NB4 (cell line): Measurements from ENCODE around the gene FANCB.

Experiments used
- DNase-seq: peaks from one replicate; pipeline ENCODE4 v3.0.0; 2010; ENCODE audit warnings: low read depth
- H3K4me3 ChIP-seq: one replicate; pipeline ENCODE4 v1.5.1; 2011; ENCODE audit warnings: mild to moderate bottlenecking, low read depth, low read length, moderate library complexity
- MYC ChIP-seq: IDR thresholded peaks from 2 replicates; pipeline ENCODE4 v1.6.1; 2011; ENCODE audit warnings: low read depth, low read length
- POLR2A ChIP-seq: IDR thresholded peaks from 2 replicates; pipeline ENCODE4 v1.6.1; 2011; ENCODE audit warnings: mild to moderate bottlenecking; ENCODE audit not compliant: insufficient read length; ENCODE audit errors: extremely low read depth
- TF ChIP-seq, protein P1 (sequence below): IDR thresholded peaks from one replicate; pipeline ENCODE4 v1.5.1; 2012; ENCODE audit warnings: low read depth, low read length
- TF ChIP-seq, protein P2 (sequence below): IDR thresholded peaks from 2 replicates; pipeline ENCODE4 v1.6.1; 2011; ENCODE audit warnings: low read depth, low read length

Gene FANCB

DNA sequence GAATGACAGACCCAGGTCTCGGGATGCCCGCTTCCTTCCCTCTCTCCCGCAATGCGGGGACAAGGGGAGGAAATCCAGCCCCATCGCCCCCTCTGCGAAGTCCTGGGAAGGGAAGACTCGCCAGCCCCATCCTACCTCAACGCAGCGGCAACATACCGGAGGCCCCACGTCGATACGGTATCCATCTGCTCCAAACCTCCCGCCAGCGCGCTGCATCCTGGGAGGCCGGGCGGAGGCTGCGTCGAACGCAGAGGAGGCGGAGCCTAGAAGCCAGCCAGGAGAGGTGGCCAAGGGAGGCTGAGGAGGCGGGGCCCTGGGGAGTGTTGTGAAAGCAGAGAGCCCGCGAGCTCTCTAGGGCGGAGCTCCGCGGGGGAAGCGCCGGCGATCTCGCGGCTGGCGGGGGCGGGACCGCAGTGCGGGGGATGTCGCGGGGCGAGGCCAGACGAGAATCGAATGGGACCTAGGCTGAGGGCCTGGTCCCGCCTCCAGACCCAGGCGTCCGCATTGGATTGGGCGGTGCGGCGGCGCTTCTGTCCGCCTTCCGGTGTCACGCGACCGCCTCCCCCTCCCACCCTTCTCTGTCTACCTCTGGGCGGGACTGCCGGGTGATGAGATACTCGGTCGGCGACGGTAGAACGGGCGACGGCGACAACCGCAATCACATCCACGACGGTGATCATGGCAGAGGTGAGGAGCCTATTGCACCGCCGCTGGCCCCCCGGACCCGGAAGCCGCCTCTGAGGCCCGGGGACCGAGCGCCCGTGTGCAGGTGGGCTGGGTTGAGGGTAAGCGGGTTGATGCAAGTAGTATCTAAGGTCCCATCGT, at the start of gene FANCB, which contains the start of gene MOSPD2:
FANCB (minus strand) TSS at position 219 of the 825 bp plus-strand sequence. CDS start 7,559 bp downstream, outside the sequence.
MOSPD2 (plus strand) TSS at position 571 of the 825 bp plus-strand sequence; CDS start at position 679, 108 bp downstream.
- TF ChIP-seq, protein P1, sequence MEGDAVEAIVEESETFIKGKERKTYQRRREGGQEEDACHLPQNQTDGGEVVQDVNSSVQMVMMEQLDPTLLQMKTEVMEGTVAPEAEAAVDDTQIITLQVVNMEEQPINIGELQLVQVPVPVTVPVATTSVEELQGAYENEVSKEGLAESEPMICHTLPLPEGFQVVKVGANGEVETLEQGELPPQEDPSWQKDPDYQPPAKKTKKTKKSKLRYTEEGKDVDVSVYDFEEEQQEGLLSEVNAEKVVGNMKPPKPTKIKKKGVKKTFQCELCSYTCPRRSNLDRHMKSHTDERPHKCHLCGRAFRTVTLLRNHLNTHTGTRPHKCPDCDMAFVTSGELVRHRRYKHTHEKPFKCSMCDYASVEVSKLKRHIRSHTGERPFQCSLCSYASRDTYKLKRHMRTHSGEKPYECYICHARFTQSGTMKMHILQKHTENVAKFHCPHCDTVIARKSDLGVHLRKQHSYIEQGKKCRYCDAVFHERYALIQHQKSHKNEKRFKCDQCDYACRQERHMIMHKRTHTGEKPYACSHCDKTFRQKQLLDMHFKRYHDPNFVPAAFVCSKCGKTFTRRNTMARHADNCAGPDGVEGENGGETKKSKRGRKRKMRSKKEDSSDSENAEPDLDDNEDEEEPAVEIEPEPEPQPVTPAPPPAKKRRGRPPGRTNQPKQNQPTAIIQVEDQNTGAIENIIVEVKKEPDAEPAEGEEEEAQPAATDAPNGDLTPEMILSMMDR, result no peak
- TF ChIP-seq, protein P2, sequence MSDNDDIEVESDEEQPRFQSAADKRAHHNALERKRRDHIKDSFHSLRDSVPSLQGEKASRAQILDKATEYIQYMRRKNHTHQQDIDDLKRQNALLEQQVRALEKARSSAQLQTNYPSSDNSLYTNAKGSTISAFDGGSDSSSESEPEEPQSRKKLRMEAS, result 0 out of 2 replicates have a peak, but pooled peaks have one; percentile 21
- TF ChIP-seq MYC (peak; percentile 9; the same call in 1 of the 2 replicates), POLR2A (peak; percentile 71)
- peak; percentile 95 for DNase-seq
- peak within 1 kb of the TSS; percentile 93 for H3K4me3 ChIP-seq

DNA sequence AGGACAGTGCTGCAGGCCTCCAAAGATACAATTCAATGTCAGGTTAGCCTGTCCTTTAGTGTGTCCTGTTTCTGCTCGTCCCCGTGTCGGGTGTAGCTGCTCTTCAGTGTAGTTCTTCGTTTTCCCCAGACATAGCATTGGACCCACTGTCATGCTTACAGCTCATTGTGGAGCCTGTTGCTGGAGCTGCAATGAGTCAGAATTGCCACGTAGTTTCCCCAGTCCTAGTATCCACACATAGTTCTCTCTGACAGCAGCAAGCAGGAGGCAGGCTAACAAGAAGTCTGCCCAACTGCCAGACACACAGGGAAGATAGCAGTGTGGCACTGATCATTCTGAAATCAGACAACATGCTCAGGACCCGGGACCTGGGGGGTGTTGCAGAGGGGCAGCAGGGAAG, 49.6 kb upstream of the FANCB start:
- H3K4me3 ChIP-seq, result no peak overlapping the region
- no peak for DNase-seq
- no peak for TF ChIP-seq MYC
- TF ChIP-seq, protein P2, result no peak
- no peak for TF ChIP-seq POLR2A
- TF ChIP-seq, protein P1, result no peak

DNA sequence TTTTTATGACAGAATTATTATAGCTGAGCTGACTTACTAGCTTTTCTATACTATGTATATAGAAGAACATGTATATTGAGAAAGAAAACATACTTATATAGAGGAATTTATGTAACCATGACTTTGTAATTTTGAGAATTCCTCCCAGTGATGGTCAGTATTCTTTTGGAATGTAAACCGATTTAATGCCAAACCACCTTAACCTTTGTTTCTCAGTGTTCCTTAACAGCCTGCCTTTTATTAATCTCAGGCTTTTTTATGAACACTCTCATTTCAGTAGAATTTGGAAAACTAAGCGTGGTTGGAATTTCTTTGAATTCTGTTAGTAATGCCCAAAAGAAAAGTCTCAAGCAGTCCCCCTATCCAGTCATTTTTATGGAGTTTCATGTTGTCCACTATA, 47.3 kb upstream of the FANCB start:
- TF ChIP-seq MYC (no peak), POLR2A (no peak)
- TF ChIP-seq, protein P2, result no peak
- TF ChIP-seq, protein P1, result no peak
- DNase-seq, result no peak
- no peak overlapping the region for H3K4me3 ChIP-seq

DNA sequence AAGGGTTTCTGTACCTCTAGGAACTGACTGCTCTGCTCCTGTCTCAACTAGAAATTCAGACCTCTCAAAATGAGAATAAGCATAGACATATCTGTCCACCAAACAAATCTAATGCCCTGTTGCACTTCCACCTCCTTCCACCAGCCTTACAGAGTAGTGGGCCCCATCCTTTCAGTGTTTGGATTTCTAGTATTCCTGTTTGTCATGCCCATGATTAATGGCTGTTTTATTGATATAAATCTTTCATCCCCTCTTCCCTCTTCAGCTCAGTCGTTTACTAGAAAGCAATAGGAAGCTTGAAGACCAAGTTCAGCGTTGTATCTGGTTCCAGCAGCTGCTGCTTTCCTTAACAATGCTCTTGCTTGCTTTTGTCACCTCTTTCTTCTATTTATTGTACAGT, 46.5 kb upstream of the FANCB start:
- no peak overlapping the region for H3K4me3 ChIP-seq
- TF ChIP-seq POLR2A (no peak), MYC (no peak)
- TF ChIP-seq, protein P1, result no peak
- TF ChIP-seq, protein P2, result no peak
- no peak for DNase-seq

DNA sequence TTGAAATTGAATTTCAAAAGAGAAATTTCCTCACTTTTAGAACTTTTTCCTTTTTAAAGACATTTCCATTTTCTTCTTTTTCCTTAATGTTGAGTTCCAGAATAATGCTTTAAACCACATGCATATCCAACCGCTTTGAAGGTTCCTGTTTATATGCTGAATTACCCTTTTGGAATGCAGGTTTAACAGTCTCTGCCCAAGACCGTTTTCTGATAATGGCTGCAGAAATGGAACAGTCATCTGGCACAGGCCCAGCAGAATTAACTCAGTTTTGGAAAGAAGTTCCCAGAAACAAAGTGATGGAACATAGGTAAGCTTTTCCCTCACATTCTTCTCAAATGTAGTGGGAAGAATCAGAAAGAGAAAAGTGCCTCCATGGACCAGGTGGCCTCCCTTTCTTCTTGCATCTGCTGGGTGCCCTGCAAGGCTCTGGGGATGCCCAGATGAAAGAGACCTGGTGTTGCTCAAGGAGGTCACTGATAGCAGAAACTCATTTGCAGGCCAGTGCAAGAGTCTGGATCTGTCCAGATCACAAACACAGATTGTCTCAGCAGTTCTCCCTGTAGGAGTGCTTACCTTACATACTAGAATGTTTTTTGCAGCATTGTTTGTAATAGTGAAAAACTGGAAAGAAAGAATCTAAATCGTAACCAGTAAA, 43.3 kb upstream of the FANCB start:
- TF ChIP-seq, protein P1, result no peak
- TF ChIP-seq, protein P2, result no peak
- TF ChIP-seq MYC, result no peak
- TF ChIP-seq POLR2A, result no peak
- DNase-seq, result no peak

More for the DNA sequence above, 43.3 kb upstream of the FANCB start:
- H3K4me3 ChIP-seq, result no peak overlapping the region
